Osteocyte (in vitro differentiated cells): ENCODE data around the gene UNC13D. TPM values are rescaled to one million over a fixed set of nuclear protein-coding genes. Genes with fewer than 3 reads are reported as not detected.
A peak's percentile ranks its signal among the peaks of the same experiment; 100 is the strongest.

Experiments used
- DNase-seq: peaks from one replicate; pipeline ENCODE4 v3.0.0; 2021; ENCODE audit warnings: mixed read lengths; ENCODE audit not compliant: unreplicated experiment; ENCODE audit errors: extremely low spot score
- H3K27ac Mint-ChIP-seq: one replicate; pipeline ENCODE4 v1.8.0; 2021; ENCODE audit warnings: mild to moderate bottlenecking, mixed read lengths; ENCODE audit not compliant: unreplicated experiment
- H3K27me3 Mint-ChIP-seq: one replicate; pipeline ENCODE4 v1.8.0; 2021; ENCODE audit warnings: mixed read lengths; ENCODE audit not compliant: unreplicated experiment
- H3K36me3 Mint-ChIP-seq: one replicate; pipeline ENCODE4 v1.8.0; 2021; ENCODE audit warnings: mixed read lengths; ENCODE audit not compliant: unreplicated experiment
- H3K4me1 Mint-ChIP-seq: one replicate; pipeline ENCODE4 v1.8.0; 2021; ENCODE audit warnings: mixed read lengths; ENCODE audit not compliant: unreplicated experiment
- H3K4me3 Mint-ChIP-seq: one replicate; pipeline ENCODE4 v1.8.0; 2021; ENCODE audit warnings: mild to moderate bottlenecking, moderate library complexity, mixed read lengths; ENCODE audit not compliant: unreplicated experiment
- H3K9me3 Mint-ChIP-seq: one replicate; pipeline ENCODE4 v1.8.0; 2021; ENCODE audit warnings: mixed read lengths; ENCODE audit not compliant: unreplicated experiment
- total RNA-seq: library from RNA; stranded (reverse); gene quantifications from 2 replicates; pipeline ENCODE4 v1.2.1, GENCODE V29; 2021
- TF ChIP-seq, protein P1 (sequence below): fragments of 200-600 bp; sonication (generic); IDR thresholded peaks from 2 replicates; pipeline ENCODE4 v1.5.0; 2021; ENCODE audit warnings: antibody characterized with exemption, mild to moderate bottlenecking, moderate library complexity

UNC13D gene
- total RNA-seq, 1 donor from 2014 or later = 3.6 TPM

DNA sequence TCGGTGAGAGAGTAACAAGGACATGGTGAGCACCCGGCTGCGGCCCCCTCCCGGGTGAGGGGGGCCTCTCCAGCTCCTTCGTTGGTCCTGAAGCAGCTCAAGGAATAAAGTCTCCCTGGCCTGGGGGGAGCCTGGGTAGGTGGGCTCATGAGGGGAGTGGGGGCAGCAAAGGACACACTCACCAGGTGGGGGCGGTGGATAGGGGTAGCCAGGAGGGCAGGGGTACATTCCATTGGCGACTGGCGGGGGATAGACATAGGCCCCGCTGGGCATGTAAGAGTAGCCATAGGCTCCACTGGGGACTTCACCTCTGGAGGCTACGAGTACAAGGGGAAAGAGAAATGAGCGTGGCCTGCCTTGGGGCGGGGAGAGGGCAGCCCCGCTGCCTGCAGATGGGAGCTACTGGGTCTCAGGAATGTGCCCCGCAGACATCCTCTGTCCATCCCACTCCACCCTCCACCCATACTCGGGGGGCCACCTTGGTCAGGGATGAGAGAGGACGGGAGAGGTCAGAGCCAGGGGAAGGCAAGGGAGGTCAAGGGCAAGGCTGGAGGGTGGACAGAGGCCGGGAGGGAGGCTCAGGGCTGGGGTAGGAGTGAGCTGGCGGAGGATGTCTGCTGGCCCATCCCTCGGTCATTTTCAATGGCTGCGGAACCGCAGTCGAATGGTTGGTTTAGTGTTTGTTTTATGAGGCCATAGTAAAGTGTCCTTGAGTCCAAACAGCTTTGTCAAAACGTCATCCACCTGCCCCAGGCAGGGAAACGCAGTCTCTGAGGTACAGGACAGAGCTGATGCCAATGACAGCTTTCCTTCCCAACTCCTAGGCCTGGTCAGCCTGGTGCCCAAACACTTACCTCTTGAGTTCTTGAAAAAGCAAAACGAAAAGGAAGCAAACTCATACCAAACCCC, 3.7 kb upstream of the UNC13D start:
- H3K27me3 Mint-ChIP-seq = no peaks in the 10 kb centered on the region
- no peak overlapping the region for H3K4me3 Mint-ChIP-seq
- H3K27ac Mint-ChIP-seq = no peak overlapping the region
- no peaks in the 10 kb centered on the region for H3K9me3 Mint-ChIP-seq
- peak; percentile 81 for DNase-seq
- TF ChIP-seq, protein P1, sequence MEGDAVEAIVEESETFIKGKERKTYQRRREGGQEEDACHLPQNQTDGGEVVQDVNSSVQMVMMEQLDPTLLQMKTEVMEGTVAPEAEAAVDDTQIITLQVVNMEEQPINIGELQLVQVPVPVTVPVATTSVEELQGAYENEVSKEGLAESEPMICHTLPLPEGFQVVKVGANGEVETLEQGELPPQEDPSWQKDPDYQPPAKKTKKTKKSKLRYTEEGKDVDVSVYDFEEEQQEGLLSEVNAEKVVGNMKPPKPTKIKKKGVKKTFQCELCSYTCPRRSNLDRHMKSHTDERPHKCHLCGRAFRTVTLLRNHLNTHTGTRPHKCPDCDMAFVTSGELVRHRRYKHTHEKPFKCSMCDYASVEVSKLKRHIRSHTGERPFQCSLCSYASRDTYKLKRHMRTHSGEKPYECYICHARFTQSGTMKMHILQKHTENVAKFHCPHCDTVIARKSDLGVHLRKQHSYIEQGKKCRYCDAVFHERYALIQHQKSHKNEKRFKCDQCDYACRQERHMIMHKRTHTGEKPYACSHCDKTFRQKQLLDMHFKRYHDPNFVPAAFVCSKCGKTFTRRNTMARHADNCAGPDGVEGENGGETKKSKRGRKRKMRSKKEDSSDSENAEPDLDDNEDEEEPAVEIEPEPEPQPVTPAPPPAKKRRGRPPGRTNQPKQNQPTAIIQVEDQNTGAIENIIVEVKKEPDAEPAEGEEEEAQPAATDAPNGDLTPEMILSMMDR = no peak
- H3K36me3 Mint-ChIP-seq = peaks cover 40% of the 10 kb centered on the region
- H3K4me1 Mint-ChIP-seq = peaks cover 27% of the 10 kb centered on the region

DNA sequence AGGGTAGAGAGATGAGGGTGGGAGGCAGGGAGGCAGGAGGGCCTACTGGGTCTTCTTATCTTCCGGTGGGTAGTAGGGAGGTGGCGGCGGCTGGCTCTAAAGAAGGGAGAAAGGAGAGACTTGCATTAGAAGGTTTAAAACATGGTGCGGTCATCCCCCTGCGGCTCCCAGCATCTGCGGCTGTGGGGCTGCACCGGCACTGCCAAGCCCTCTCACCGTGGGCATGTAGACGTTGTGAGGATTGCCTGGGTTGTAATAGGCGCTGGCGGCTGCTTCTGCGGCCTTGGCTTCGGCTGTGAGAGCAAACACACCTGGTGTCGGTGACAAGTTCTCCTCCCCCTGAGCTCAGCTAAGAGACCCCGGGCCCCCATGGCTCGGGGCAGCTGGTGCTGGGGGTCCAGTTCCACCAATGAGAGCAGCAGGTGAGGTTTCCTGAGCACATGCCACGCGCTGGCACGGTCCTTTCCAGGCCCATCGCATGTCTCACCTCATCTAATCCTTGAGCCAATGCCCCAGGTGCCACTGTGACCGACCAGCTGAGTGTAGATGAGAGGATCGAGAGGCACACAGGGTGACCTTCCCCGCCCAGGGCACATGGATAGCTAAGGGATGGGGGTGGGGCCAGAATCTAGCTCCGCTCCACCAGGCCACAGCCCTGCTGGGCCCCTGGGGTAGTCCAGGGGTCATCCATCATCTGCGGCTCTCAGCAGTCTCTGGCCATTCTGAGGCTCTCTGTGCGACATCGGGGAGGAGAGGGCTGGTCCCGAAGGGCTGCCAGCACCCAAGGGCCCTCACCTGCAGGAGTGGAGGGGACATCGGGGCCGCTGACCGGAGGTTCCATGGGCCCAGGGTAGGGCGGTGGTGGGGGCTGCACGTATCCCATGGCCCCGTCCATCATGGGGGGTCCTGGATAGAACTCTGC, 2.7 kb upstream of the UNC13D start:
- TF ChIP-seq, protein P1 = no peak
- no peak overlapping the region for H3K4me3 Mint-ChIP-seq
- peak overlapping the region; percentile 85 for H3K27ac Mint-ChIP-seq
- peak; percentile 83 for DNase-seq
- H3K36me3 Mint-ChIP-seq = peaks cover 36% of the 10 kb centered on the region
- peaks cover 25% of the 10 kb centered on the region for H3K4me1 Mint-ChIP-seq
- no peaks in the 10 kb centered on the region for H3K9me3 Mint-ChIP-seq
- no peaks in the 10 kb centered on the region for H3K27me3 Mint-ChIP-seq

DNA sequence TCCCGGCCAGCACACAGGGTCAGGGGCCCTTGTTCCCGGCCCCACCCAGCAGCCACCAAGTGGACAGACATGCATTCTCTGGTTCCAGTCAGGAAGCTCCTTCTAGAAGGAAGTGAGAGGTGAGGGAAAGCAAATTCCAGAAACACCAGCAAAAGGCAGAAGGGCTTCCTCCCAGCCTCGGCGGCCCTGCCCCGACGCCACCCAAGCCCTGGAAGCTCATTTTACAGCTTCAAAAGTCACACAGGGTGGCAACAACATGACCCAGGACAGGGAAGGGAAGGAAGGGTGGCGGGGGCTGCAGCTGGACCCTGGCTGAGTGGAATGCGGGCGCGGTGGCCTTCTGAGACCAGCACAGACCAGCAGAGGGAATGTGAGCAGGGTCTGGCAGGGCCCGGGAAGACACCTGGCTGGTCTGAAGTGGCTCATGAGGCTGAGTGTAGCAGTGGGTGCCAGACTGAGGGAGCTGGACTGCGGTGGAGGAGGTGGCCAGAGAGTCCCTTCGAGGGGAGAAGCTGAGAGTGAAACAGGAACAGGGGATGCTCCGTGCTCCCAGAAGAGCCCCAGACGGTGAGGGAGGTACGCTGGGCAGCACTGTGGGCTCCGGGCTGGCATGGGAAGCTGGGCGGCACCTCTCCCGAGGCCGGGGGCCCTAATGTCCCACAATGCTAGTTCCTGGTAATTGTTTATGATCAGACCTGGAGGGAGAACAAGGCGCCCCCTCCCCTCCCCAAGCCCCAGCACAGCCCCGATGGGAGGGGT, 1.9 kb upstream of the UNC13D start:
- Mint-ChIP-seq H3K9me3 (no peaks in the 10 kb centered on the region), H3K27ac (peak overlapping the region; percentile 85), H3K4me3 (no peak overlapping the region), H3K36me3 (peaks cover 30% of the 10 kb centered on the region), H3K27me3 (no peaks in the 10 kb centered on the region), H3K4me1 (peaks cover 23% of the 10 kb centered on the region)
- TF ChIP-seq, protein P1 = no peak
- peak; percentile 82 for DNase-seq

DNA sequence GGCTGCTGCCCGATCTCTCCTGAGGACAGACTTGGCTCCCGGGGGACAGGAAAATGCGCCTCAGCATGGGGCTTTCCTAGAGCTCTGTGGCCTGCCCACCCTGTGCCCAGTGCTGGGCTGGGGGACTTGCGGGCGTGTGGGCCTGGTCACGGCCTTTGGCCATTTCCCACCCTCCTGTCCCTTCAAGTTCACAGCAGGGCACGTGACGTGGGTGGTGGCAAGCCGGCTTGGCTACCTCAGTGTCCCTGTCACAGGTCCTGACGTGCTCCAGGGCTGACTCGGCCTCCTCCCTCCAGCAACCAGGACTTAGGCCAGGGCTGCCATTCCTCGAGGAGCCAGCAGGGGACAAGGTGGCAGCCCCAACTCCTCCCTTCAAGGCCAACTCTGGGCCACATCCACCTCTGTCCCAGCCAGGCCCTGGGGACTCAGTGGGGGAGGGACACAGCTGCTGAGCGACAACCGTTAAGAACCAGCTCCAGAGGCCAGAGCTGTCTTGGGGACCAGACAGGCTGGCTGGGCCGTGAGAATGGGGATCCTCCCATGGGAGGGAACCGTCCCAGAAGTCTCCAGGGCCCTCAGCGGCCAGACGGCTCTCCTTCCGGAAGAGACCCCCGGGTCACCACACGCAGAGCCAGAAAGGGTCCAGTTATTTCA, 981 bp upstream of the UNC13D start:
- peak; percentile 85 for DNase-seq
- peaks cover 23% of the 10 kb centered on the region for H3K4me1 Mint-ChIP-seq
- H3K27me3 Mint-ChIP-seq = no peaks in the 10 kb centered on the region
- H3K4me3 Mint-ChIP-seq = no peak overlapping the region
- H3K27ac Mint-ChIP-seq = peak overlapping the region; percentile 85
- H3K9me3 Mint-ChIP-seq = no peaks in the 10 kb centered on the region
- TF ChIP-seq, protein P1 = peak; percentile 57
- peaks cover 27% of the 10 kb centered on the region for H3K36me3 Mint-ChIP-seq
